Brain microvascular endothelial cell (primary cell): ENCODE results near the gene TMEM59.

Experiments used
- DNase-seq: peaks from one replicate; pipeline ENCODE4 v3.0.0-alpha.2; 2020
- H3K27ac ChIP-seq: fragments of 250-450 bp; sonication (Bioruptor Pico); 2 replicates; pipeline ENCODE4 v1.5.1; 2020; ENCODE audit warnings: mild to moderate bottlenecking, moderate library complexity
- H3K27me3 ChIP-seq: fragments of 250-450 bp; sonication (Bioruptor Pico); replicated peaks from 2 replicates; pipeline ENCODE4 v1.5.1; 2020; ENCODE audit warnings: mild to moderate bottlenecking
- H3K36me3 ChIP-seq: fragments of 250-450 bp; sonication (Bioruptor Pico); replicated peaks from 2 replicates; pipeline ENCODE4 v1.5.1; 2020; ENCODE audit warnings: mild to moderate bottlenecking
- H3K4me3 ChIP-seq: 2 replicates; pipeline ENCODE4 v1.5.1; 2011; ENCODE audit warnings: low read depth, mild to moderate bottlenecking, control low read depth, low read length, moderate library complexity
- in situ Hi-C: cut with HindIII; loops from 2 replicates; pipeline ENCODE4 v1.10.0; 2017; ENCODE audit warnings: low sequenced_read_pairs, low pct_ligation_motif_present
- TF ChIP-seq, protein P1 (sequence below): IDR thresholded peaks from 2 replicates; pipeline ENCODE4 v1.5.1; 2011; ENCODE audit warnings: low read depth, mild to moderate bottlenecking, moderate library complexity, low read length, control low read depth, inconsistent platforms; ENCODE audit errors: missing control alignments

Gene TMEM59

DNA sequence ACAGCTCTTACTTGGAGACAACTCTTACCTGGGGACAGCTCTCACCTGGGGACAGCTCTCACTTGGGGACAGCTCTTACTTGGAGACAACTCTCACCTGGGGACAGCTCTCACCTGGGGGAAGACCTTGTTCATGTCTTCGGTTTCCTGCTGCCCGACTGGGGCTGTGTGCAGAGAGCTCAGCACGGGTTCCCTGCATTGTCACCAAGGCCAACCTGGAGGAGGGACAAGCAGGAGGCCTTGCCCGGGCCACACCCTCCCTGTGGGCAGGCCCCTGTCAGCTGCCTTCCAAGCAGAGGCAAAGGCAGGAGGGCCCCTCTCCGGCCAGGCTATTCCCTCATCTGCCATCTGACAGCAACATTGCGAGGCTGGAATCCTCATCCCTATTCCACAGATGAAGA is 35.0 kb downstream of the TMEM59 start, which contains the start of gene LDLRAD1:
Gene LDLRAD1 (minus strand): TSS at position 208 of the 400 bp plus-strand sequence. CDS start 74 bp downstream, at position 134.
- in situ Hi-C loops = no loop called here
- no peaks in the 10 kb centered on the region for H3K36me3 ChIP-seq
- H3K4me3 ChIP-seq = no peak within 1 kb of the TSS
- H3K27ac ChIP-seq = no peak within 1 kb of the TSS
- no peak for DNase-seq
- H3K27me3 ChIP-seq = peaks cover 5% of the 10 kb centered on the region
- TF ChIP-seq, protein P1, sequence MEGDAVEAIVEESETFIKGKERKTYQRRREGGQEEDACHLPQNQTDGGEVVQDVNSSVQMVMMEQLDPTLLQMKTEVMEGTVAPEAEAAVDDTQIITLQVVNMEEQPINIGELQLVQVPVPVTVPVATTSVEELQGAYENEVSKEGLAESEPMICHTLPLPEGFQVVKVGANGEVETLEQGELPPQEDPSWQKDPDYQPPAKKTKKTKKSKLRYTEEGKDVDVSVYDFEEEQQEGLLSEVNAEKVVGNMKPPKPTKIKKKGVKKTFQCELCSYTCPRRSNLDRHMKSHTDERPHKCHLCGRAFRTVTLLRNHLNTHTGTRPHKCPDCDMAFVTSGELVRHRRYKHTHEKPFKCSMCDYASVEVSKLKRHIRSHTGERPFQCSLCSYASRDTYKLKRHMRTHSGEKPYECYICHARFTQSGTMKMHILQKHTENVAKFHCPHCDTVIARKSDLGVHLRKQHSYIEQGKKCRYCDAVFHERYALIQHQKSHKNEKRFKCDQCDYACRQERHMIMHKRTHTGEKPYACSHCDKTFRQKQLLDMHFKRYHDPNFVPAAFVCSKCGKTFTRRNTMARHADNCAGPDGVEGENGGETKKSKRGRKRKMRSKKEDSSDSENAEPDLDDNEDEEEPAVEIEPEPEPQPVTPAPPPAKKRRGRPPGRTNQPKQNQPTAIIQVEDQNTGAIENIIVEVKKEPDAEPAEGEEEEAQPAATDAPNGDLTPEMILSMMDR = no peak

DNA sequence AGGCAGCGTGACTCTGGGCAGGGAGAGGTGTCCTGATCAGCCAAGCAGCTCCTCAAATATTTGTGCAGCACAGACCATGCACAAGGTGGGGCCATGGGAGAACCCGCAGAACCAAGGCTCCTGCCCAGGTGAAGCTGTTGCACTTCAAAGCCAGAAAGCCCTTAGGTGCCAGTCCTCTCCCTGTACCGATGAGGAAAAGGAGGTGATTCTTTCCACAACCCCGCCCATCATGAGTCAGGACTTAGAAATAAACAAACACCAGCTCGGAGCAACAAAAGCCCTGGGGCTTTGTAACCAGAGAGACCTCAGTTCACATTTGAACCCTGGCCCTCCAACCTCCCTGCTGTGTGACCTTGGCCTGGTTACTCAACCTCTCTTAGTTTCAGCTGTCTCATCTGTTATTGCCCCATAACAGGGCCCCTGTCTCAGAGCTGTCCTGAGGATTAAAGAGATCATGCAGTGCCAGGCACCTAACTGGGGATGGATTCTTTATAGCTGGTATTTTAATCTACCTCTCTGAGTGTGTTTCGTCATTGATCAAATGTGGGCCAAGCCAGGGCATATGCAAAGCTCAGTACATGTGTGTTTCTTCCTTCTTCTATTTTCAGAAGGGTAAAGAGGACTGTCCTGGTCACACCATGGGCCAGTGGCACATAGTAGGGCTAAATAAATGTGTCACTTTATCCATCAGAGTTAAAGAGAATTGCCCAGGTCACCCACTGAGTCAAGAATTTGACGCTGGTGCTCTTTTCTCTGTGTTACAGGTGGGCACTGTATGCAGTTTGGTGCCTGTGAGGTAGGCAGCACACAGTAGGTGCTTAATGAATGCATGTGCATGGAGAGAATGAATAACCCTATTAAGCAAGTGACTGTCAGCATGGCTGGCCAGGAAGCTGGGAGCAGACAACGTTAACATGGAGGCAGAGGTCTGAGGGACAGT is 36.4 kb downstream of the TMEM59 start:
- peak; percentile 38 for DNase-seq
- in situ Hi-C loops = no loop called here
- H3K27ac ChIP-seq = no peak overlapping the region
- TF ChIP-seq, protein P1 = no peak
- H3K36me3 ChIP-seq = no peaks in the 10 kb centered on the region
- peaks cover 7% of the 10 kb centered on the region for H3K27me3 ChIP-seq
- H3K4me3 ChIP-seq = no peak overlapping the region

DNA sequence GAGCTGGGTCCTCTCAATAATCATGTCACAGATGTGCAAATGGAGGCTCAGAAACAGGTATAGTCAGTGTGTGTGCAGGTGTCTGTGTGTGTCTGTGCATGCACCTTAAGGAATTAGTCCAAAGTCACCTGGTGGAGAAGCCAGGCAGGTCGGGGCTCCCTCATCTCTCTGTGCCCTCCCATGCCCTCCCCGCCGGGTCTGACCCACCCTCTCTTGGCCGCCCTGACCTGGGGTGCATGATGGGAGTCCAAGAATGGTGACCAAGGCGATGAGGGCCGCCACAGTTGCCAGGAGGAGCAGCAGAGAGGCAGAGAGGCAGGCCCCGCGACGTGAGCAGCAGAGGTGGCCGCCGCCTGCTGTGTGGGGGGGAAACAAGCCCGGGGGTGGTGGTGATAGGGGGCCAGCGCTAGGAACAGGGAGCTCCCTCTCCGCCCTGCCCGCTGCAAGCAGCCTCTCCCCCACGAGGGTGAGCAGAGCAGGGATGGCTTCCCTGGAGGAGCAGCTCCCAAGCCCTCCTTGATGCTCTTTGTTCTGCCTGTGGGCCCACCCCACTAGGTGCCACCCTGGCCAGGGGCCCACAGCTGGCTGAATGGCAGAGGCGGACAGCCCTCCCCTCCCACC is 38.9 kb downstream of the TMEM59 start:
- Histone ChIP-seq H3K36me3 (no peaks in the 10 kb centered on the region), H3K4me3 (no peak overlapping the region), H3K27ac (no peak overlapping the region), H3K27me3 (peaks cover 9% of the 10 kb centered on the region)
- DNase-seq = no peak
- in situ Hi-C loops = no loop called here
- TF ChIP-seq, protein P1 = no peak

GRCh38 chr1:54013393-54014008 is 39.5 kb downstream of the TMEM59 start:
- TF ChIP-seq, protein P1 = no peak
- in situ Hi-C loops = no loop called here

GRCh38 chr1:54012863-54013262 is 40.1 kb downstream of the TMEM59 start:
- in situ Hi-C loops = no loop called here
- no peak for DNase-seq
- no peak overlapping the region for H3K4me3 ChIP-seq
- peaks cover 8% of the 10 kb centered on the region for H3K27me3 ChIP-seq
- no peaks in the 10 kb centered on the region for H3K36me3 ChIP-seq
- H3K27ac ChIP-seq = no peak overlapping the region
- TF ChIP-seq, protein P1 = no peak

More at GRCh38 chr1:54013393-54014008, 39.5 kb downstream of the TMEM59 start:
- no peak for DNase-seq
- Histone ChIP-seq H3K27me3 (peaks cover 11% of the 10 kb centered on the region), H3K36me3 (no peaks in the 10 kb centered on the region), H3K27ac (no peak overlapping the region), H3K4me3 (no peak overlapping the region)
